Naive thymus-derived CD8-positive, alpha-beta T cell (primary cell): ENCODE data around the gene ACTR2. TPM values are rescaled to one million over a fixed set of nuclear protein-coding genes. Genes with fewer than 3 reads are reported as not detected.
A peak's percentile ranks its signal among the peaks of the same experiment; 100 is the strongest.

Source experiments
- ATAC-seq, 2 donors: fragments of 150-1000 bp; cut with Tn5 transposase in 1 of 2; sonication (Bioruptor Pico), chemical (Tn5 transposase) in 1 of 2; 1 replicate in 1 of 2; 2 replicates in 1 of 2; pipeline ENCODE4 v1.10.0; 2021; ENCODE audit warnings: mild to moderate bottlenecking in 2 of 2, moderate library complexity in 2 of 2
- POLR2A ChIA-PET: fragments of 350-600 bp; sonication (Branson Sonifier 250); formaldehyde crosslinking; loops from one replicate; lab custom pipeline; 2021; ENCODE audit warnings: antibody characterized with exemption; lab: Charles Lee
- DNase-seq, 10 donors: peaks; one replicate each; pipeline versions ENCODE4 v3.0.0 to v3.0.0-alpha.2; 2020 to 2022
- H3K27ac Mint-ChIP-seq, 10 donors: one replicate each; pipeline ENCODE4 v1.8.0; 2020 to 2022; ENCODE audit warnings: mild to moderate bottlenecking in 10 of 10, mixed read lengths in 10 of 10, moderate library complexity in 4 of 10, inconsistent platforms in 1 of 10
- H3K27me3 Mint-ChIP-seq, 5 donors: one replicate each; pipeline ENCODE4 v1.8.0; 2021 to 2022; ENCODE audit warnings: mixed read lengths in 5 of 5
- H3K36me3 Mint-ChIP-seq, 3 donors: one replicate each; pipeline ENCODE4 v1.8.0; 2020 to 2022; ENCODE audit warnings: mixed read lengths in 3 of 3, mild to moderate bottlenecking in 2 of 3, inconsistent platforms in 1 of 3
- H3K4me1 Mint-ChIP-seq, 4 donors: one replicate each; pipeline ENCODE4 v1.8.0; 2021 to 2022; ENCODE audit warnings: mixed read lengths in 4 of 4
- H3K4me3 Mint-ChIP-seq, 10 donors: one replicate each; pipeline ENCODE4 v1.8.0; 2020 to 2022; ENCODE audit warnings: mild to moderate bottlenecking in 10 of 10, mixed read lengths in 10 of 10, moderate library complexity in 6 of 10, inconsistent platforms in 1 of 10
- H3K9me3 Mint-ChIP-seq, 9 donors: one replicate each; pipeline ENCODE4 v1.8.0; 2020 to 2022; ENCODE audit warnings: mixed read lengths in 9 of 9, mild to moderate bottlenecking in 3 of 9, inconsistent platforms in 1 of 9, moderate library complexity in 1 of 9
- polyA plus RNA-seq, 3 donors: library from polyadenylated mRNA; unstranded; fragments of 300-500 nt; fragmentation: Illumina TruSeq; gene quantifications; one replicate each; pipeline ENCODE4 v1.2.3, GENCODE V29; 2021
- total RNA-seq, 8 experiments: library from RNA in 2 of 8; stranded (reverse) in 2 of 8; gene quantifications; one replicate each; pipeline ENCODE4 v1.2.3 and lab custom pipeline; 2021 to 2026

ACTR2 gene
- total and polyA plus RNA-seq, 5 experiments from 2014 or later = 238 to 283 (median 258) TPM

DNA sequence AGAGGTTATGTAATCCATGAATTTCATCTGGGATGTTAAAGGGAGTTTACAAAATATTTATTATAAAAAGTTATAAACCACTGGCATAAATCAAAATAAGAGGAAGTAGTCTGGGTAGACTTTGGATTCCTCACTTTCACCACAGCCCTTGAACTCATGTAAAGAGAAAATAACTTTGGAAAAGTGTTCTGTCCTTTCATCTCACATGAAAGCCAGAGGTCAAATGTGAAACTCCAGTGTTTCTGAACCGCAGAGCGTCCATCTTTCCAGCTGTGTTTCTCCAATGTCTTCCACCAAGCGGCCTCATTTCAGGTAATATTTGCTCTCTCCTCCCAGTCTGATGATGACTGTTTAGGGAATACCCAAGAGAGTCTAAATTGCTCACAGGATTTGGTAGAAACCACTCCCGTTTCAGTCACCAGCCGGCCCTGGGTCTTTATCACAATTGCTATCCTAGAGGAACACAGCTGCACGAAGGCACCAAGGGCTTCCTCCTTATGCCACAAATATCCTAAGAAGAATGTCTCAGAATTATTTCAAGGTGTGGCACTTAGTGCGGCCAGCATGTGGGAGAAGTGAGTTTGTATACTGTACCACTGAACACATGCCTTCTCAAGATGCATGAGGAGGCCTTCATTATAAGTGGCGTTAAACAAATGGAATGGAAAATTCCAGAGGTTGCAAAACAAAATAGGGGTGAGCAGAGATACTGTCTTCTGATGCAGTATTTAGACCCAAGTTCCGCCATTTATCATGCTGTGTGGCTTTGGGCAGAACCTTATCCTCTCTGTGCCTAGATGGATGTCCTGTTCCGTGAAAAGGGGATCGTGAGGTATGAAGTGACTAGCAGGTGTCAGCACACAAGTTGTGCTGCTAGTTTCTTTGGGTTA lies 63.8 kb downstream of the ACTR2 start:
- H3K36me3 Mint-ChIP-seq = peaks cover 0 to 2% (median 0%) of the 10 kb centered on the region in 3 donors
- no peak overlapping the region for H3K4me3 Mint-ChIP-seq
- H3K27ac Mint-ChIP-seq = no peak overlapping the region
- no peaks in the 10 kb centered on the region for H3K9me3 Mint-ChIP-seq
- peaks cover 0 to 8% (median 7%) of the 10 kb centered on the region in 5 donors for H3K27me3 Mint-ChIP-seq
- POLR2A ChIA-PET = no interaction called here
- no peak for DNase-seq
- ATAC-seq = no peak
- no peaks in the 10 kb centered on the region for H3K4me1 Mint-ChIP-seq

DNA sequence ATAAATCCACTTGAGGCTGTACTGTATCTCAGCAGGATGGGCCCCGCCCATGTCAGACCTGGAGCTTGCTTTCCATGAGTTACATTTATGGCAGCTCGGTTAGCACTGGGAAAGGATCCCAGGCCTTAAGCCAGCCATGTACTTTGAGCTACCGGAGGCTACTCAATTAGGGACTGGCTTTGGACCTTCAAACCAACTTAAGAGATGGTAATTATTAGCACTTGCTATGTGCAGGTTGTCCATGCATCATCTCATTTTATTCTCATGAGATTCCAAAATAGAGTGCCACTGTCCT lies 64.4 kb downstream of the ACTR2 start:
- Mint-ChIP-seq H3K4me3 (no peak overlapping the region), H3K4me1 (no peaks in the 10 kb centered on the region), H3K9me3 (no peaks in the 10 kb centered on the region), H3K27ac (no peak overlapping the region), H3K36me3 (peaks cover 0 to 2% (median 0%) of the 10 kb centered on the region in 3 donors), H3K27me3 (peaks cover 0 to 12% (median 9%) of the 10 kb centered on the region in 5 donors)
- POLR2A ChIA-PET = no interaction called here
- ATAC-seq = no peak
- DNase-seq = no peak

DNA sequence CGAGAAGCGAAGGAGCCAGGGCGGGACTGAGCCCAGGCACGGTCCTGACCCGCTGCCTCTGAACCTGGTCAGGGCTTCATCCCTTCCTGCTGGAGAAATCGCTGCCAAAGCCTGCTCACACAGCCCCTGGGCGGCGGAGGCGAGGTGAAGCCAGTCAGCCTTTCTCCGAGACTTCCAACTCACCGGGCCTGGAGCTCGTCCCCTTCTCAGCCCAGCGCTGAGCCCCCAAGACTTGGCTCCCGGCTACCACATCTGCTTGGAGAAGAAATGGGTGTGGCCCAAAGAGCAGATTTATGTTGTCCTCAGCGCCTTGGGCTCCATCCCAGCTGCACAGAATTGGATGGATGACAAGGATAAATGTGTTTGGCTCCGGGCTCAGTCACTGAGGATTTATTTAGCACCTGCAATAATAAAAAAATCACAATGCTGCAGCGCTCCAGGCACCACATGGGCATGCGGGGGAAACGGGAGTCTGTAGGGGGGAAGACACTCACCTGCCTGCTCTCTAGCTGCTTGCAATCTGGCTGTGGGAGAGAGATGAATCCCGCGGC lies 64.9 kb downstream of the ACTR2 start:
- Mint-ChIP-seq H3K27me3 (peaks cover 0 to 11% (median 9%) of the 10 kb centered on the region in 5 donors), H3K4me1 (no peaks in the 10 kb centered on the region), H3K4me3 (no peak overlapping the region), H3K9me3 (no peaks in the 10 kb centered on the region), H3K36me3 (peaks cover 0 to 2% (median 0%) of the 10 kb centered on the region in 3 donors), H3K27ac (no peak overlapping the region)
- POLR2A ChIA-PET = no interaction called here
- ATAC-seq = no peak
- no peak for DNase-seq

DNA sequence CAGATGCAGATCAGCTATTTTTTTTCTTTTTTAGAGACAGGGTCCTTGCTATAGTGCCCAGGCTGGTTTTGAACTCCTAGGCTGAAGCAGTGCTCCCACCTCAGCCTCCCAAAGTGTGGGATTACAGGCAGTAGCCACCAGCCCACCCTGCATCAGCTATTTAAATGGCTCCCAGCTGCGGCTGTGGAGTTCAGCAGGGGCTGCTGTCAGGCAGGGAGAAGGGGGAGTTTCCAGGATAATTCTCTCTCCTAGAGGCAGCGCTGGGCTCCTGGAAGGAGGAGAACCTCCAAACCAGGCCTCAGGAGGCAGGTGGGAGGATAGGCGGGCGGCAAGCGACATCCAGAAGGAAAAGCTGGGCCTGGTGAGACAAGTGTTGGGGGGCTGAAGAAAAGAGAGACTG lies 65.7 kb downstream of the ACTR2 start:
- peaks cover 0 to 1% (median 0%) of the 10 kb centered on the region in 4 donors for H3K4me1 Mint-ChIP-seq
- no peaks in the 10 kb centered on the region for H3K9me3 Mint-ChIP-seq
- DNase-seq (no peak), ATAC-seq (no peak)
- peaks cover 0 to 11% (median 8%) of the 10 kb centered on the region in 5 donors for H3K27me3 Mint-ChIP-seq
- H3K36me3 Mint-ChIP-seq = peaks cover 0 to 2% (median 0%) of the 10 kb centered on the region in 3 donors
- no peak overlapping the region for H3K4me3 Mint-ChIP-seq
- POLR2A ChIA-PET = no interaction called here
- H3K27ac Mint-ChIP-seq = no peak overlapping the region

DNA sequence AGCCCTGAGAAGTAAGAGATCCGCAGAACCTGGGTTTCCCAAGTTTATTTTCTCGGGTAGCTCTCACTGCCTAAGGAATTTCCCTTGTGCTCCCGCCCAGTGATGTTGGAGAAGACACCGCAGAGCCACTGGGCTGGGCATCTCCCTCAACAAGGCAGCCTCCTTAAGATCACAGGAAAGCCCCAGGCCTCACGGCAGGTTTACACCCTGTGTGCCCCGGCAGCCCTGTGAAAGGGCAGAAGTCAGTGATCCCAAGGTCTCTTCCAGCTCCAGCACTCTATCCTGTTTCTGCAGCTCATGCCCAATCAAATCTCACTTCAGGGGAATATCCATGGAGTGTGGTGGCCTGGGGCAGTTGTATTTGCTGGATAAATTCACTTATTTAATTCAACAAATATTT lies 66.5 kb downstream of the ACTR2 start:
- Mint-ChIP-seq H3K27me3 (peaks cover 0 to 11% (median 8%) of the 10 kb centered on the region in 5 donors), H3K4me3 (no peak overlapping the region), H3K27ac (no peak overlapping the region), H3K9me3 (no peaks in the 10 kb centered on the region), H3K36me3 (peaks cover 0 to 2% (median 0%) of the 10 kb centered on the region in 3 donors), H3K4me1 (peaks cover 0 to 2% (median 0%) of the 10 kb centered on the region in 4 donors)
- POLR2A ChIA-PET = no interaction called here
- DNase-seq = no peak
- no peak for ATAC-seq

DNA sequence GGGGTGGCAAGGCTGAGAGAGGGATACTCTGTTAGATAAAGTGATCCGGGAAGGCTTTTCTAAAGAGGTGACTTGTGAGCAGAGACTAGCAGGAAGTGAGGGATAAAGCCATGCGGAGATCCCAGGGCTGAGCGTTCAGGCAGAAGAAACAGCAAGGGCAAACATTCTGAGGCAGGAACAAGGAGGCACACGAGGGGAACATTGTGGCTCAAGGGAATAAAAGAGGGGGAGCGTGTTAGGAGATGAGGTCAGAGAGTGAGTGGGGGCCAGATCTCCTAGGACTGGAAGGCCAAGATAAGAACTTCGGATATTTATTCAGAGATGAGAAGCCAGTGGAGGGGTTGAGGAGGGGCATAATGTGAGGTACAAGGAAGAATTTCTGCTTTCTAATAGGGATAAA lies 67.1 kb downstream of the ACTR2 start:
- H3K27me3 Mint-ChIP-seq = peaks cover 0 to 11% (median 8%) of the 10 kb centered on the region in 5 donors
- ATAC-seq (no peak), DNase-seq (no peak)
- H3K27ac Mint-ChIP-seq = peak overlapping the region in 1 of 10 donors; percentile 30
- peaks cover 0 to 2% (median 0%) of the 10 kb centered on the region in 3 donors for H3K36me3 Mint-ChIP-seq
- no peaks in the 10 kb centered on the region for H3K9me3 Mint-ChIP-seq
- H3K4me1 Mint-ChIP-seq = peaks cover 0 to 8% (median 2%) of the 10 kb centered on the region in 4 donors
- H3K4me3 Mint-ChIP-seq = no peak overlapping the region
- POLR2A ChIA-PET = no interaction called here

DNA sequence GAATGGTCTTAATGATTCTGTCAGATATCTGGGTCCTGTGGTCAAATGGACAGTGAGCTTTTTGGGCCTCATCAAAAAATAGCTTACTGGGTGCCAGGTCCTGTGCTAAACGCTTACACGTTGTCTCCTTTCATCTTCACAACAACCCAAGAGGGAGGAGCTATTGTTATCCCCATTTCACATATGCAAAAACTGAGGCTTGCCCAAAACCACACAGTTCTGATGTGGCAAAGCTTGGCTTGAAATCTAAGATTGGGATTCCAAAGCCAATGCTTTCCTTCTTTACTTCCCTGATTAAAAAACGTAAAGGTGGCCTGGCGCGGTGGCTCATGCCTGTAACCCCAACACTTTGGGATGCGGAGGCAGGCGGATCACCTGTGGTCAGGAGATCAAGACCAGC lies 69.3 kb downstream of the ACTR2 start:
- ATAC-seq (no peak), DNase-seq (no peak)
- POLR2A ChIA-PET = no interaction called here
- Mint-ChIP-seq H3K27ac (no peak overlapping the region), H3K4me1 (peaks cover 10 to 30% (median 21%) of the 10 kb centered on the region in 4 donors), H3K9me3 (no peaks in the 10 kb centered on the region), H3K36me3 (no peaks in the 10 kb centered on the region), H3K4me3 (no peak overlapping the region), H3K27me3 (peaks cover 0 to 13% (median 8%) of the 10 kb centered on the region in 5 donors)

DNA sequence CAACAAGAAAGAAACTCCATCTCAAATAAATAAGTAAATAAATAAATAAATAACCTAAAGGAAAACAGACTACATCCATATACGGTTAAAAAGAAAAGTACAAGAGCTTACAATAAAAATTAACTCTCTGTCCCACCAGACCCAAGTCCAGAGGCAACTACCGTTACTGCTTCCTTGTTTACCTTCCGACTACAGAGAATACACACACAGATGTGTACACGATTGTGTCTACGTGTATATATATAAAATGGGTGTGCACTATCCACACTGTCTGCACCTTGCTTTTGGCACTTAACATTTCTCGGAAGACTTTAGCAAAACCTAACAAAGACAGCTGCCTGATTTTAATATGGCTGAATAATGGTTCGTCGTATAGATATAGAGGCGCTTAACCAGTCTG lies 69.9 kb downstream of the ACTR2 start:
- Mint-ChIP-seq H3K4me3 (no peak overlapping the region), H3K36me3 (no peaks in the 10 kb centered on the region), H3K27ac (no peak overlapping the region), H3K9me3 (no peaks in the 10 kb centered on the region), H3K4me1 (peaks cover 16 to 35% (median 27%) of the 10 kb centered on the region in 4 donors), H3K27me3 (peaks cover 5 to 13% (median 8%) of the 10 kb centered on the region in 5 donors)
- POLR2A ChIA-PET = interaction anchor here (0.6 kb wide), 1 partner anchor 157 kb away, joined by 3 read pairs; no protein-coding TSS in a partner anchor
- ATAC-seq (no peak), DNase-seq (no peak)

DNA sequence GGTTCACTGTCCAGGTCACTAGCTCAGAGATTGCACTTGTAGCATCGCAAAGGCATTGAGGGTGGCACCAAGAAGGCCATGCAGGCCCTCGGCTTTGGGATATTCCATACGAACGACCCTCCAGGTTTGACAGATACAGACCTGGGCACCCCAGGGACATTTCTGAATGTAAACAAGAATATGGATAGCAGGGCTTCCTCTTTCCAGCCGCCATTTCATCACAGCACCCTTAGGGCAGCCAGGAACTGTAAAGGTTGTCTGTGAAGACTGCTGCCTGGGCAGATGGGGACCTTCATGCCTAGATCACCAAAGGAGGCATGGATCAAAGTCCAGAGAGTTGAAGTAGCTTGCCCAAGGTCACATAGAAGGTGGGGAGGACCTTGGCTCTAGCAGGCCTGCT lies 70.5 kb downstream of the ACTR2 start:
- H3K4me1 Mint-ChIP-seq = peaks cover 19 to 39% (median 32%) of the 10 kb centered on the region in 4 donors
- ATAC-seq (no peak), DNase-seq (no peak)
- H3K36me3 Mint-ChIP-seq = no peaks in the 10 kb centered on the region
- H3K27me3 Mint-ChIP-seq = peaks cover 6 to 14% (median 8%) of the 10 kb centered on the region in 5 donors
- H3K27ac Mint-ChIP-seq = peak overlapping the region in 2 of 10 donors; percentile 37 to 60
- H3K9me3 Mint-ChIP-seq = no peaks in the 10 kb centered on the region
- peak overlapping the region in 1 of 10 donors; percentile 13 for H3K4me3 Mint-ChIP-seq
- POLR2A ChIA-PET = interaction anchor here (0.6 to 0.7 kb wide), 2 partner anchors 85 to 156 kb away, joined by 3 to 4 read pairs; no protein-coding TSS in a partner anchor

DNA sequence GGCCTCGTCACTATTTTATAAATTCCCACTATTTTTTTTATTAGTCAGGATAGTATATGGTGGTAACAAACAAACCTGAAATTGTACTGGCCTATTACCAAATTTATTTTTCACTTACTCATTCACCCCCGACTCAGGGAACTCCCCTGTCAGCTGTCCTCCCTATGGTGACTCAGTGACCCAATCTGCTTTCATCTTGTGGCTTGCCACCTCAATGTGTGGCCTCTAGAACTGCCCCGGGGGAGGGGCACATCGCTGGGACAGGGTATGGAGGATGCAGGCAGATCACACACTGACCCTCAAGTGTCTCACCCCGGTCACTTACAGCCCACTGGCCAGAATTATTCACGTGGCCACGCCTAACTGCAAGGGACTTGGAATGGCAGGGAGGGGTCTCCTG lies 71.6 kb downstream of the ACTR2 start:
- Mint-ChIP-seq H3K9me3 (no peaks in the 10 kb centered on the region), H3K27ac (peak overlapping the region in 1 of 10 donors; percentile 59), H3K4me1 (peaks cover 19 to 39% (median 34%) of the 10 kb centered on the region in 4 donors), H3K4me3 (peak overlapping the region in 3 of 10 donors; percentile 14 to 48 (median 33)), H3K27me3 (peaks cover 6 to 15% (median 8%) of the 10 kb centered on the region in 5 donors), H3K36me3 (no peaks in the 10 kb centered on the region)
- ATAC-seq = no peak
- DNase-seq = no peak
- POLR2A ChIA-PET = interaction anchor here (2.9 kb wide), 1 partner anchor 72 kb away, joined by 20 read pairs; the partner anchor contains the start of gene ACTR2

DNA sequence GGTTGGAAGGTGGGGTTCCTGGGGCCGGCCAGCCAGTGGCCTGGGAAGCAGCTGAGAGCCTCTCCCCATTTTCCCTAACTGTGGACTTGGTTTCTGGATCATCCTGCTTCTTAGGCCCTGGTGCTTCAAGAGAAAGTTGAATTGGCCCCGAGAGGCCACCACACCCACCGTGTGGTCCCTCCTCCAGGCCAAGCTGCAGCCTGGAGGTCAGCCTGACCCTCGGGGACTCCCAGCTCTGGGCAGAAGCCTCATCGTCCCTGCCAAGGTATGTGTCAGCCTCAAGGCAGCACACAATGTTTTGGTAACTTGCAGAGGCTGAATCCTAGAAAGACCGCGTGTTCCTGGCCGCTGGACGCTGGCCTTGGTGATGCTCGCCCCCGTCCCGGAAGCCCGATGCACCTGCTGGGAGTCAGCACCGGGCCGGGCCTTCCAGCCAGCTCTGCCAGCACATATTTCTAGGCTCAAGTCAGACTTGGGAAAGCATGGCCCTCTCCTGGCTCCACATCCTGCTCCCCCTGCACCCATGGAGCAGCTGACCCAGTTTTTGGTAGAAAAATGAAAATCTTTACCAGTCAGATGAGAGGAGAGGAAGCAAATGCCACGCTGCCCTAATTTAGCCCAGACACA lies 72.6 kb downstream of the ACTR2 start:
- POLR2A ChIA-PET = interaction anchor here (0.6 to 2.9 kb wide), 2 partner anchors 73 to 89 kb away, joined by 4 to 20 read pairs; partner anchors contain the start of gene ACTR2
- Mint-ChIP-seq H3K9me3 (no peaks in the 10 kb centered on the region), H3K36me3 (no peaks in the 10 kb centered on the region), H3K27ac (peak overlapping the region in 9 of 10 donors; percentile 50 to 98 (median 94)), H3K4me3 (peak overlapping the region; percentile 75 to 93 (median 82)), H3K4me1 (peaks cover 19 to 39% (median 34%) of the 10 kb centered on the region in 4 donors), H3K27me3 (peaks cover 5 to 11% (median 6%) of the 10 kb centered on the region in 5 donors)
- ATAC-seq (no peak), DNase-seq (no peak)
